SU-DHL-6 (cell line): ENCODE results near the gene PTPN14.

Experiments
- CTCF ChIP-seq: fragments of 200-600 bp; sonication (generic); IDR thresholded peaks from one replicate; pipeline ENCODE4 v1.5.1; 2017; ENCODE audit warnings: antibody characterized with exemption, mild to moderate bottlenecking, low read length, moderate library complexity; ENCODE audit not compliant: insufficient read depth, poor library complexity, severe bottlenecking
- EZH2phosphoT487 ChIP-seq: fragments of 200-600 bp; sonication (generic), shearing (Covaris generic); conservative IDR thresholded peaks from 2 replicates; pipeline ENCODE4 v1.6.1; 2018; ENCODE audit warnings: mild to moderate bottlenecking, antibody characterized with exemption, low read length, moderate library complexity, mixed read lengths

- TF ChIP-seq CTCF (no peak), EZH2phosphoT487 (no peak)
These were observed 55.3 kb downstream of the PTPN14 start for GRCh38 chr1:214496126-214496525.
